Measurements from ENCODE around the gene GALNTL6. TPM values are rescaled to one million over a fixed set of nuclear protein-coding genes. Genes with fewer than 3 reads are reported as not detected.

The GALNTL6 gene
- total RNA-seq, 4 donors from 2014 or later = 0.82 to 0.95 TPM; not detected in 2

DNA sequence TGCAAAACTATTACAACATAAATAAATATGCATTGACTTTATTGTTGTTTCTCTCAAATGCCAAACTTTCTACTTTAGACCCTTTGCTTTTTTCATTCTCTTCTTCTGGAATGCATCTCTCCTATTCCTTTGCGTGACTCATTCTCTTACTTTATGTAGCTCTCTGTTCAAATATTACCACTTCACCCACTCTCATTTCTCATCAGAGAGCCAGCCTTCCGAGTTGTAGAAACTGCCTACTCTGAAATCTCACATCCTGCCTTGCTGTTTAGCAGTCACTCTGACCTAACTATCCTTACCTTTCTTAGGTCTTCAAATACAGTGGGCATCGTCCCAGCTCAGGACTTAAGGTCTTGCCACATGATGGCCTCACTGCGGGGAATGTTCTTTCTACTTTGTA lies 143.5 kb downstream of the GALNTL6 start:
- 60 to 77% methylated on average over 2 to 4 of the region's 4 CpGs for WGBS, 2 donors (ENCODE audit: low coverage in 1 of 2)
- intact Hi-C loops (cut with DNase I; ENCODE audit: low total_unique reads) (no loop called here), in situ Hi-C loops (cut with MboI; ENCODE audit: low pct_ligation_motif_present in 1 of 4, low pct_unique_long_range_greater_than_20kb in 1 of 4, low sequenced_read_pairs in 3 of 4) (no loop called here)
- no peaks in the 10 kb centered on the region for H3K27me3 ChIP-seq
- H3K9me3 ChIP-seq = no peaks in the 10 kb centered on the region
- DNase-seq = no peak
- H3K36me3 ChIP-seq = no peaks in the 10 kb centered on the region
- TF ChIP-seq POLR2A (IDR thresholded peaks at IDR 0.05) (no peak), EP300 (IDR thresholded peaks at IDR 0.05; ENCODE audit: low read depth) (no peak), POLR2AphosphoS5 (IDR thresholded peaks at IDR 0.05) (no peak)
- TF ChIP-seq, protein P1, sequence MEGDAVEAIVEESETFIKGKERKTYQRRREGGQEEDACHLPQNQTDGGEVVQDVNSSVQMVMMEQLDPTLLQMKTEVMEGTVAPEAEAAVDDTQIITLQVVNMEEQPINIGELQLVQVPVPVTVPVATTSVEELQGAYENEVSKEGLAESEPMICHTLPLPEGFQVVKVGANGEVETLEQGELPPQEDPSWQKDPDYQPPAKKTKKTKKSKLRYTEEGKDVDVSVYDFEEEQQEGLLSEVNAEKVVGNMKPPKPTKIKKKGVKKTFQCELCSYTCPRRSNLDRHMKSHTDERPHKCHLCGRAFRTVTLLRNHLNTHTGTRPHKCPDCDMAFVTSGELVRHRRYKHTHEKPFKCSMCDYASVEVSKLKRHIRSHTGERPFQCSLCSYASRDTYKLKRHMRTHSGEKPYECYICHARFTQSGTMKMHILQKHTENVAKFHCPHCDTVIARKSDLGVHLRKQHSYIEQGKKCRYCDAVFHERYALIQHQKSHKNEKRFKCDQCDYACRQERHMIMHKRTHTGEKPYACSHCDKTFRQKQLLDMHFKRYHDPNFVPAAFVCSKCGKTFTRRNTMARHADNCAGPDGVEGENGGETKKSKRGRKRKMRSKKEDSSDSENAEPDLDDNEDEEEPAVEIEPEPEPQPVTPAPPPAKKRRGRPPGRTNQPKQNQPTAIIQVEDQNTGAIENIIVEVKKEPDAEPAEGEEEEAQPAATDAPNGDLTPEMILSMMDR (IDR thresholded peaks at IDR 0.05) = no peak
- no peaks in the 10 kb centered on the region for H3K4me1 ChIP-seq
- H3K27ac ChIP-seq = no peak overlapping the region
- no peak overlapping the region for H3K4me3 ChIP-seq

DNA sequence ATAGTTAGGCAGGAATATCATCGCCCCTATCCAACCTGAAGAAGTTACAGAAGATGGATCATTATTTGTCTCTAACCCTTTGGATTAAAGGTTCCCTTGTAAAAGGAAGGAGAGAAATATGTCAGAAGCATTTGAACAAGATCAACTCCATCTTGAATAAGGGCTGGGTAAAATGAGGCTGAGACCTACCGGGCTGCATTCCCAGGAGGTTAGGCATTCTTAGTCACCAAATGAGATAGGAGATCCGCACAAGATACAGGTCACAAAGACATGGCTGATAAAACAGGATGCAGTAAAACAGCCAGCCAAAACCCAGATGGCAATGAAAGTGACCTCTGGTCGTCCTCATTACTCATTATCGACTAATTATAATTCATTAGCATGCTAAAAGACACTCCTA lies 148.9 kb downstream of the GALNTL6 start:
- H3K4me3 ChIP-seq = no peak overlapping the region
- WGBS, 2 donors (ENCODE audit: low coverage in 1 of 2) = 76 to 90% methylated on average over 2 to 5 of the region's 5 CpGs
- DNase-seq = no peak
- intact Hi-C loops (cut with DNase I; ENCODE audit: low total_unique reads) = no loop called here
- no peaks in the 10 kb centered on the region for H3K4me1 ChIP-seq
- no peak overlapping the region for H3K27ac ChIP-seq
- no peaks in the 10 kb centered on the region for H3K36me3 ChIP-seq
- H3K9me3 ChIP-seq = no peaks in the 10 kb centered on the region
- H3K27me3 ChIP-seq = no peaks in the 10 kb centered on the region
- in situ Hi-C loops (cut with MboI; ENCODE audit: low pct_ligation_motif_present in 1 of 4, low pct_unique_long_range_greater_than_20kb in 1 of 4, low sequenced_read_pairs in 3 of 4) = no loop called here
- no peak for TF ChIP-seq POLR2AphosphoS5 (IDR thresholded peaks at IDR 0.05)
- TF ChIP-seq POLR2A (IDR thresholded peaks at IDR 0.05) = no peak
- TF ChIP-seq, protein P1 (IDR thresholded peaks at IDR 0.05) = no peak
- no peak for TF ChIP-seq EP300 (IDR thresholded peaks at IDR 0.05; ENCODE audit: low read depth)

DNA sequence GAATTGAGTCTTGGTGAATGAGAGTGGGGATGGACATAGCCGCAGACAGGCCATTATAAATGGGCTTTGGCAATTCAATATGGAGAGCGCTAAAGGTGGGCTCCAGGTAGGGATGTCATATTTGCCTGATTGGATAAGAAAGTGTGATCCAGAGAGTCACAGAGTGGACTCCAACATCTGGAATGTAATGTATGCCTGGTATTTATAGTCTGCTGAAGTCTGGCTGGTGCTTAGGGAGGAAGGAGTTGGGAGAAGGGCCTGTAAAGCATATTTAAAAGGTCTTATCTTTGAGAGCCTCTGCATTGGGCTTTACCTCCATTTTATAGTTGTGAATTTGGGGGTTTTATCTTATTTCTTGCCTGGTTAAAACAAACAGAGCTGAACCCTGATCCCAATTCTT lies 153.2 kb downstream of the GALNTL6 start:
- no peak overlapping the region for H3K27ac ChIP-seq

DNA sequence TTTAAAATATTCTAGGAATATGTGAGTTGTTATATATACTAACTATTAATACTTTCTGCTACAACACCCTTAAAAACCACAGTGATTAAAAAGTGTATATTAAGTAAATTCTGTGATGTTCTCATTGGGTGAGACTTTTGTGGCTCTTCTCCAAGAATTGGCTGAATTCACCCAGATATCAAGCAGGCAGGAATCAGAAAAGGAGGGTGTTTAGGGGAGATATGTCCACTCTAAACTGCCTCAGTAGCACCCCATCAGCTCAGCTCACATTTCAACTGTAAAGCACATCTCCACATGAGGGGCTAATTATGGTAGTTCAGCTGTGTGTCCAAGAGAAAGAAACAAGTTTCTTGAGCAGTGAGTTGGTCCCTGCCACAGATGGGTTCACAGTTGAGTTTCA lies 165.0 kb downstream of the GALNTL6 start:
- no peaks in the 10 kb centered on the region for H3K9me3 ChIP-seq
- no peak for DNase-seq
- in situ Hi-C loops (cut with MboI; ENCODE audit: low pct_ligation_motif_present in 1 of 4, low pct_unique_long_range_greater_than_20kb in 1 of 4, low sequenced_read_pairs in 3 of 4) = no loop called here
- TF ChIP-seq, protein P1 (IDR thresholded peaks at IDR 0.05) = no peak
- TF ChIP-seq POLR2A (IDR thresholded peaks at IDR 0.05) (no peak), EP300 (IDR thresholded peaks at IDR 0.05; ENCODE audit: low read depth) (no peak), POLR2AphosphoS5 (IDR thresholded peaks at IDR 0.05) (no peak)
- H3K27me3 ChIP-seq = no peaks in the 10 kb centered on the region
- no peak overlapping the region for H3K4me3 ChIP-seq
- H3K27ac ChIP-seq = no peak overlapping the region
- intact Hi-C loops (cut with DNase I; ENCODE audit: low total_unique reads) = no loop called here
- H3K36me3 ChIP-seq = no peaks in the 10 kb centered on the region
- no peaks in the 10 kb centered on the region for H3K4me1 ChIP-seq

More for the DNA sequence above, 153.2 kb downstream of the GALNTL6 start:
- no peaks in the 10 kb centered on the region for H3K9me3 ChIP-seq
- H3K36me3 ChIP-seq = no peaks in the 10 kb centered on the region
- H3K4me1 ChIP-seq = no peaks in the 10 kb centered on the region
- TF ChIP-seq POLR2AphosphoS5 (IDR thresholded peaks at IDR 0.05) (no peak), EP300 (IDR thresholded peaks at IDR 0.05; ENCODE audit: low read depth) (no peak), POLR2A (IDR thresholded peaks at IDR 0.05) (no peak)
- TF ChIP-seq, protein P1 (IDR thresholded peaks at IDR 0.05) = no peak
- no peak for DNase-seq
- no peaks in the 10 kb centered on the region for H3K27me3 ChIP-seq
- WGBS, 2 donors (ENCODE audit: low coverage in 1 of 2) = 55 to 97% methylated on average over 2 of the region's 2 CpGs
- in situ Hi-C loops (cut with MboI; ENCODE audit: low pct_ligation_motif_present in 1 of 4, low pct_unique_long_range_greater_than_20kb in 1 of 4, low sequenced_read_pairs in 3 of 4) (no loop called here), intact Hi-C loops (cut with DNase I; ENCODE audit: low total_unique reads) (no loop called here)
- no peak overlapping the region for H3K4me3 ChIP-seq
